Measurements from ENCODE around the gene SCNN1A. TPM values are rescaled to one million over a fixed set of nuclear protein-coding genes. Genes with fewer than 3 reads are reported as not detected.

The SCNN1A gene
- total RNA-seq, 1 donor from 2014 or later, result 29.2 TPM

- no peak for TF ChIP-seq CTCF (conservative IDR thresholded peaks at IDR 0.05)
- no peak for DNase-seq (ENCODE audit: extremely low spot score, unreplicated experiment)
- H3K27me3 Mint-ChIP-seq, result no peaks in the 10 kb centered on the region
- no peak overlapping the region for H3K4me3 Mint-ChIP-seq
- H3K9me3 Mint-ChIP-seq, result no peaks in the 10 kb centered on the region
- peaks cover 7% of the 10 kb centered on the region for H3K4me1 Mint-ChIP-seq (ENCODE audit: unreplicated experiment)
- H3K36me3 Mint-ChIP-seq, result no peaks in the 10 kb centered on the region
- peak overlapping the region; percentile 79 for H3K27ac Mint-ChIP-seq
Measured at GRCh38 chr12:6380141-6381121, 5.1 kb upstream of the SCNN1A start.

GRCh38 chr12:6378709-6379472, 3.5 kb upstream of the SCNN1A start:
- H3K27ac Mint-ChIP-seq, result peak overlapping the region; percentile 50
- no peaks in the 10 kb centered on the region for H3K36me3 Mint-ChIP-seq
- peaks cover 9% of the 10 kb centered on the region for H3K4me1 Mint-ChIP-seq (ENCODE audit: unreplicated experiment)
- no peak for TF ChIP-seq CTCF (conservative IDR thresholded peaks at IDR 0.05)
- DNase-seq (ENCODE audit: extremely low spot score, unreplicated experiment), result no peak
- no peak overlapping the region for H3K4me3 Mint-ChIP-seq
- peaks cover under 1% of the 10 kb centered on the region for H3K27me3 Mint-ChIP-seq
- H3K9me3 Mint-ChIP-seq, result no peaks in the 10 kb centered on the region

GRCh38 chr12:6377667-6377994, 2.3 kb upstream of the SCNN1A start:
- Mint-ChIP-seq H3K27ac (peak overlapping the region; percentile 92), H3K4me1 (ENCODE audit: unreplicated experiment) (peaks cover 12% of the 10 kb centered on the region)
- TF ChIP-seq CTCF (conservative IDR thresholded peaks at IDR 0.05), result no peak

GRCh38 chr12:6376870-6377666, 1.7 kb upstream of the SCNN1A start:
- Mint-ChIP-seq H3K27ac (peak overlapping the region; percentile 92), H3K9me3 (no peaks in the 10 kb centered on the region), H3K4me3 (peak overlapping the region; percentile 86), H3K4me1 (ENCODE audit: unreplicated experiment) (peaks cover 18% of the 10 kb centered on the region), H3K27me3 (peaks cover 3% of the 10 kb centered on the region), H3K36me3 (no peaks in the 10 kb centered on the region)
- no peak for TF ChIP-seq CTCF (conservative IDR thresholded peaks at IDR 0.05)
- no peak for DNase-seq (ENCODE audit: extremely low spot score, unreplicated experiment)

More at GRCh38 chr12:6377667-6377994, 2.3 kb upstream of the SCNN1A start:
- DNase-seq (ENCODE audit: extremely low spot score, unreplicated experiment), result no peak
- Mint-ChIP-seq H3K27me3 (peaks cover 3% of the 10 kb centered on the region), H3K36me3 (no peaks in the 10 kb centered on the region), H3K9me3 (no peaks in the 10 kb centered on the region), H3K4me3 (no peak overlapping the region)

All from type B pancreatic cell (in vitro differentiated cells).